ENCODE data around the gene RAD51.

The RAD51 gene

GRCh38 chr15:40750885-40751284 lies 55.9 kb downstream of the RAD51 start:
- TF ChIP-seq CTCF (IDR thresholded peaks at IDR 0.05; ENCODE audit: poor library complexity, severe bottlenecking) = no peak

GRCh38 chr15:40751745-40752144 lies 56.8 kb downstream of the RAD51 start:
- Histone ChIP-seq H3K36me3 (ENCODE audit: low read depth) (peaks cover 50% of the 10 kb centered on the region), H3K9me3 (ENCODE audit: severe bottlenecking) (no peaks in the 10 kb centered on the region), H3K27me3 (ENCODE audit: insufficient read depth, poor library complexity, severe bottlenecking) (no peaks in the 10 kb centered on the region), H3K27ac (ENCODE audit: poor library complexity, severe bottlenecking) (no peak overlapping the region), H3K4me1 (ENCODE audit: insufficient read depth, poor library complexity, severe bottlenecking) (peaks cover 5% of the 10 kb centered on the region), H3K4me3 (ENCODE audit: severe bottlenecking) (no peak overlapping the region)
- ATAC-seq (ENCODE audit: low read depth) = no peak
- no peak for DNase-seq (ENCODE audit: low spot score)
- TF ChIP-seq CTCF (IDR thresholded peaks at IDR 0.05; ENCODE audit: poor library complexity, severe bottlenecking) = no peak

More at GRCh38 chr15:40750885-40751284, 55.9 kb downstream of the RAD51 start:
- peaks cover 4% of the 10 kb centered on the region for H3K4me1 ChIP-seq (ENCODE audit: insufficient read depth, poor library complexity, severe bottlenecking)
- no peaks in the 10 kb centered on the region for H3K9me3 ChIP-seq (ENCODE audit: severe bottlenecking)
- H3K36me3 ChIP-seq (ENCODE audit: low read depth) = peaks cover 55% of the 10 kb centered on the region
- no peak overlapping the region for H3K4me3 ChIP-seq (ENCODE audit: severe bottlenecking)
- H3K27me3 ChIP-seq (ENCODE audit: insufficient read depth, poor library complexity, severe bottlenecking) = no peaks in the 10 kb centered on the region
- ATAC-seq (ENCODE audit: low read depth) (no peak), DNase-seq (ENCODE audit: low spot score) (no peak)
- no peak overlapping the region for H3K27ac ChIP-seq (ENCODE audit: poor library complexity, severe bottlenecking)

GRCh38 chr15:40754574-40754882 lies 59.6 kb downstream of the RAD51 start:
- DNase-seq (ENCODE audit: low spot score) (no peak), ATAC-seq (ENCODE audit: low read depth) (peak; percentile 43)
- Histone ChIP-seq H3K4me3 (ENCODE audit: severe bottlenecking) (peak overlapping the region; percentile 69), H3K9me3 (ENCODE audit: severe bottlenecking) (no peaks in the 10 kb centered on the region), H3K27ac (ENCODE audit: poor library complexity, severe bottlenecking) (peak overlapping the region; percentile 53), H3K27me3 (ENCODE audit: insufficient read depth, poor library complexity, severe bottlenecking) (no peaks in the 10 kb centered on the region), H3K36me3 (ENCODE audit: low read depth) (peaks cover 33% of the 10 kb centered on the region), H3K4me1 (ENCODE audit: insufficient read depth, poor library complexity, severe bottlenecking) (peaks cover 5% of the 10 kb centered on the region)
- no peak for TF ChIP-seq CTCF (IDR thresholded peaks at IDR 0.05; ENCODE audit: poor library complexity, severe bottlenecking)

GRCh38 chr15:40754883-40755811 lies 60.2 kb downstream of the RAD51 start, which contains the start of gene RMDN3:
Gene RMDN3, minus strand, starts transcription at chr15:40755254. Its CDS starts 471 bp downstream, at chr15:40754783.
- no peak for TF ChIP-seq CTCF (IDR thresholded peaks at IDR 0.05; ENCODE audit: poor library complexity, severe bottlenecking)
- H3K9me3 ChIP-seq (ENCODE audit: severe bottlenecking) = no peaks in the 10 kb centered on the region
- H3K27ac ChIP-seq (ENCODE audit: poor library complexity, severe bottlenecking) = peak within 1 kb of the TSS; percentile 53
- peak; percentile 88 for ATAC-seq (ENCODE audit: low read depth)
- DNase-seq (ENCODE audit: low spot score) = peak; percentile 97
- H3K36me3 ChIP-seq (ENCODE audit: low read depth) = peaks cover 30% of the 10 kb centered on the region
- peak within 1 kb of the TSS; percentile 69 for H3K4me3 ChIP-seq (ENCODE audit: severe bottlenecking)
- H3K27me3 ChIP-seq (ENCODE audit: insufficient read depth, poor library complexity, severe bottlenecking) = no peaks in the 10 kb centered on the region
- peaks cover 5% of the 10 kb centered on the region for H3K4me1 ChIP-seq (ENCODE audit: insufficient read depth, poor library complexity, severe bottlenecking)

- peak overlapping the region; percentile 69 for H3K4me3 ChIP-seq (ENCODE audit: severe bottlenecking)
- no peak for DNase-seq (ENCODE audit: low spot score)
- H3K9me3 ChIP-seq (ENCODE audit: severe bottlenecking) = no peaks in the 10 kb centered on the region
- H3K4me1 ChIP-seq (ENCODE audit: insufficient read depth, poor library complexity, severe bottlenecking) = peaks cover 5% of the 10 kb centered on the region
- no peaks in the 10 kb centered on the region for H3K27me3 ChIP-seq (ENCODE audit: insufficient read depth, poor library complexity, severe bottlenecking)
- peaks cover 24% of the 10 kb centered on the region for H3K36me3 ChIP-seq (ENCODE audit: low read depth)
- H3K27ac ChIP-seq (ENCODE audit: poor library complexity, severe bottlenecking) = peak overlapping the region; percentile 53
- no peak for TF ChIP-seq CTCF (IDR thresholded peaks at IDR 0.05; ENCODE audit: poor library complexity, severe bottlenecking)
- no peak for ATAC-seq (ENCODE audit: low read depth)
Measured at GRCh38 chr15:40755812-40756208, 60.8 kb downstream of the RAD51 start.
